Ascending aorta (tissue), 2 donors: ENCODE measurements around the gene STIM2. TPM values are rescaled to one million over a fixed set of nuclear protein-coding genes. Genes with fewer than 3 reads are reported as not detected.

ENCODE experiments used
- DNase-seq, 2 donors: peaks; one replicate each; pipeline ENCODE4 v3.0.0-alpha.2; 2019; ENCODE audit warnings: low spot score in 2 of 2
- H3K27ac ChIP-seq, 2 donors: fragments of 200-600 bp; sonication (generic); one replicate each; pipeline ENCODE4 v1.5.1; 2016 to 2017; ENCODE audit warnings: mild to moderate bottlenecking in 1 of 2
- H3K27me3 ChIP-seq: fragments of 200-600 bp; sonication (generic); one replicate; pipeline ENCODE4 v1.5.1; 2017
- H3K36me3 ChIP-seq, 2 donors: fragments of 200-600 bp; sonication (generic); one replicate each; pipeline ENCODE4 v1.5.1; 2016
- H3K4me1 ChIP-seq, 2 donors: fragments of 200-600 bp; sonication (generic); one replicate each; pipeline ENCODE4 v1.5.1; 2016 to 2017; ENCODE audit warnings: mild to moderate bottlenecking in 1 of 2
- H3K4me3 ChIP-seq, 2 donors: fragments of 200-600 bp; sonication (generic); one replicate each; pipeline ENCODE4 v1.5.1; 2016 to 2017; ENCODE audit warnings: mild to moderate bottlenecking in 1 of 2
- H3K9me3 ChIP-seq, 2 donors: fragments of 200-600 bp; sonication (generic); one replicate each; pipeline ENCODE4 v1.5.1; 2016
- intact Hi-C: fragments of 100-400 bp; cut with DNase I; formaldehyde crosslinking; loops from one replicate; pipeline ENCODE4 v1.15.1; 2023
- total RNA-seq: library from RNA; depleted of rRNA; stranded (reverse); fragments of >200 nt; gene quantifications from one replicate; pipeline ENCODE4 v1.1.0, GENCODE V29; 2016
- TF ChIP-seq, protein P1 (sequence below), 3 experiments: fragments of 200-600 bp in 2 of 3; fragments of 450-650 bp in 1 of 3; sonication (generic) in 2 of 3; IDR thresholded peaks; one replicate each; pipeline ENCODE4 v1.5.1; 2016 to 2019; ENCODE audit warnings: antibody characterized with exemption in 3 of 3, mild to moderate bottlenecking in 1 of 3, moderate library complexity in 1 of 3

The STIM2 gene
- total RNA-seq, 1 donor from 2014 or later, result 17.2 TPM

DNA sequence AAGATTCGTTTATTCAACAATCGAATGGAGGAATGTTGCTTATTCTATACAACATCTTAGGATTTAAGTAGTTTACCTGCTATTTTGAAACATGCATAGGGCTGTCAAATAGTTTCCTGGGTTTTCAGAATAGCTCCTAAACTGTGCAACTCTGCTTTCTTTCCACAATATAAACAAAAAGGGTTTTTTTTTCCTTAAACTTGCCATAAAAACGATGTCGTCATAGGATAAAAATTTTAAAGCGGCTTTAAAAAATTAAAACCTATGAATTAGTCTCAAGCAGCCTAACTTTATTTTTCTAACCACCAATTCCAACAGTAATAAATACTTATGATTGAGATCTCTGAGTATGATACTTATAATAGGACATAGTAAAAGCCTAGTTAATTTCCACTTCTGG, 21.6 kb upstream of the STIM2 start:
- Histone ChIP-seq H3K36me3 (no peaks in the 10 kb centered on the region), H3K27ac (no peak overlapping the region)

DNA sequence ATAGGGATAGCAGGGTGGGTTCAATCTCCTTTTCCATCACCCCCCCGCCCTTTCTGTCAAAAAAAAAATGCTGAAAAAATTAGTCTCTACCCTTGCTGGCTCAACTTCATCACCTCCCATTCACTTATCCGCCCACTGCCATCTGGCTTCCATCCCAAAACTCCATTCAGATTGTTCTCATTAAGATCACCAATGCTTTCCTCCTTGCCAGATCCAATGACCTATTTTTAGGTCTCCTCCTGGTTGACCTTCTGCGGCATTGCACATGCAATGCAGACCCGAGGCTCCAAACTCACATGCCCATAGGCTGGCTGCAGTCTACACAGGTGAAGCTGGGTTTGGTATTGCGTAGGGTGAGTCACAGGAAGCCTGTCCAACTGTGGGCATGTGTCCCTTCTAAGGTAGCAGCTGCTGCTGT, 21.1 kb upstream of the STIM2 start:
- Histone ChIP-seq H3K27ac (no peak overlapping the region), H3K9me3 (no peaks in the 10 kb centered on the region), H3K27me3 (no peaks in the 10 kb centered on the region), H3K4me3 (no peak overlapping the region), H3K36me3 (no peaks in the 10 kb centered on the region), H3K4me1 (no peaks in the 10 kb centered on the region)
- TF ChIP-seq, protein P1, sequence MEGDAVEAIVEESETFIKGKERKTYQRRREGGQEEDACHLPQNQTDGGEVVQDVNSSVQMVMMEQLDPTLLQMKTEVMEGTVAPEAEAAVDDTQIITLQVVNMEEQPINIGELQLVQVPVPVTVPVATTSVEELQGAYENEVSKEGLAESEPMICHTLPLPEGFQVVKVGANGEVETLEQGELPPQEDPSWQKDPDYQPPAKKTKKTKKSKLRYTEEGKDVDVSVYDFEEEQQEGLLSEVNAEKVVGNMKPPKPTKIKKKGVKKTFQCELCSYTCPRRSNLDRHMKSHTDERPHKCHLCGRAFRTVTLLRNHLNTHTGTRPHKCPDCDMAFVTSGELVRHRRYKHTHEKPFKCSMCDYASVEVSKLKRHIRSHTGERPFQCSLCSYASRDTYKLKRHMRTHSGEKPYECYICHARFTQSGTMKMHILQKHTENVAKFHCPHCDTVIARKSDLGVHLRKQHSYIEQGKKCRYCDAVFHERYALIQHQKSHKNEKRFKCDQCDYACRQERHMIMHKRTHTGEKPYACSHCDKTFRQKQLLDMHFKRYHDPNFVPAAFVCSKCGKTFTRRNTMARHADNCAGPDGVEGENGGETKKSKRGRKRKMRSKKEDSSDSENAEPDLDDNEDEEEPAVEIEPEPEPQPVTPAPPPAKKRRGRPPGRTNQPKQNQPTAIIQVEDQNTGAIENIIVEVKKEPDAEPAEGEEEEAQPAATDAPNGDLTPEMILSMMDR (IDR thresholded peaks at IDR 0.05), result no peak
- intact Hi-C loops, result no loop called here
- DNase-seq, result no peak

More for the DNA sequence above, 21.6 kb upstream of the STIM2 start:
- Histone ChIP-seq H3K27me3 (no peaks in the 10 kb centered on the region), H3K4me1 (no peaks in the 10 kb centered on the region), H3K9me3 (no peaks in the 10 kb centered on the region), H3K4me3 (no peak overlapping the region)
- intact Hi-C loops, result no loop called here
- no peak for DNase-seq
- TF ChIP-seq, protein P1 (IDR thresholded peaks at IDR 0.05), result no peak

DNA sequence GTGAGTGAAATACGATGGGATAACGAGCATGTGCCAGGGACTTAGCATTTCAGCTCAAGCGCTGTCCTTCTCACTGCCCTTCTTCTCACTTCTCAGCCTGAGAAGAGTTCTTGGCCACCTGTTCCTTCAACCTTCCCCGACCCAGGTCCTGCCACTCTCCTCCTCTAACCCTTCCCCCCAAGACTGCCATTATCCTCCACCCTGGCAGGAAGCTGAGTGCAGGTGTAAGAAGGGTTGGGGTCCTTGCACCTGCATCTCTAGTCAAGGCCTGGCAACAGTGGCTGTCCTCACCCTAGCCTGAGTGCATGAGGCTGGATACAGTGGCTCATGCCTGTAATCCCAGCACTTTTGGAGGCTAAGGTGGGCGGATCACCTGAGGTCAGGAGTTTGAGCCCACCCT, 19.9 kb upstream of the STIM2 start:
- TF ChIP-seq, protein P1 (IDR thresholded peaks at IDR 0.05), result no peak
- H3K9me3 ChIP-seq, result no peaks in the 10 kb centered on the region

DNA sequence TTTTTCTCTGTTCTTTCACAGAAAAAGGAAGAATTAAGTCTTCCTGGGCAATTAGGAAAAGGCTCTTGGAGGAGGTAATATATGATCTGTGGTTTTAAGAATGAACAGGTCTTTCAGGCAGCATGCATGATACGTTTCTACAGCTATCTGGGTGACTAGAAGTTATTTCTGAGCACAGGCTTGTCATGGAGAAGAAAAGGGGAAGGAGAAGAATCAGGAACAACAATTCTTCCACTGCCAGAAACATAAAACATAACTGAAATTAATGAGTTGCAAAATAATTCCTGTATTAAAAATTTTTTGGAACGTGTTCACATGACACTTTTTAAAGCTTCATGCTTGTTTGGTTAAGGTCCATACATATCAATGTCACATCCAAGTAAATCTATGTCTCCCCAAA, 17.7 kb upstream of the STIM2 start:
- DNase-seq, result no peak
- H3K9me3 ChIP-seq, result no peaks in the 10 kb centered on the region
- no peaks in the 10 kb centered on the region for H3K27me3 ChIP-seq
- no peaks in the 10 kb centered on the region for H3K4me1 ChIP-seq
- H3K36me3 ChIP-seq, result no peaks in the 10 kb centered on the region
- H3K4me3 ChIP-seq, result no peak overlapping the region
- intact Hi-C loops, result no loop called here
- H3K27ac ChIP-seq, result no peak overlapping the region
- TF ChIP-seq, protein P1 (IDR thresholded peaks at IDR 0.05), result no peak

More for the DNA sequence above, 19.9 kb upstream of the STIM2 start:
- intact Hi-C loops, result no loop called here
- Histone ChIP-seq H3K4me3 (no peak overlapping the region), H3K36me3 (no peaks in the 10 kb centered on the region), H3K4me1 (no peaks in the 10 kb centered on the region), H3K27me3 (no peaks in the 10 kb centered on the region), H3K27ac (no peak overlapping the region)
- DNase-seq, result no peak

DNA sequence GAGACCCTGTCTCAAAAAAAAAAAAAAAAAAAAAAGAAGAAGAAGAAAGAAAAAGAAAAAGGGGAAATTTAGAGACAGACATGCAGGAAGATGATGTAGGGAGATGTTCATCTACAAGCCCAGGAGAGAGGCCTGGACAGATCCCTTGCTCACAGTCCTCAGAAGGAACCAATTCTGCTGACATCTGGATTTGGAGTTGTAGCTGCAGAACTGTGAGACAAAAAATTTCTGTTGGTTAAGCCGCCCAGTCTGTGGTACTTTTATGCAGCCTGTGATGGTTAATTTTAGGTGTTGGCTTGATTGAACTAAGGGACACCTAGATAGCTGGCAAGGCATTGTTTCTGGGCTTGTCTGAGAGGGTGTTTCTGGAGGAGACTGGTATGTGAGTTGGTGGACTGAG, 10.1 kb upstream of the STIM2 start:
- Histone ChIP-seq H3K4me1 (no peaks in the 10 kb centered on the region), H3K27ac (no peak overlapping the region), H3K36me3 (no peaks in the 10 kb centered on the region), H3K4me3 (no peak overlapping the region), H3K9me3 (no peaks in the 10 kb centered on the region), H3K27me3 (no peaks in the 10 kb centered on the region)
- TF ChIP-seq, protein P1 (IDR thresholded peaks at IDR 0.05), result no peak
- DNase-seq, result no peak
- intact Hi-C loops, result loop anchor here (10.0 kb wide), 2 partner anchors 436 to 1616 kb away; partner anchors contain the start of gene PI4K2B

DNA sequence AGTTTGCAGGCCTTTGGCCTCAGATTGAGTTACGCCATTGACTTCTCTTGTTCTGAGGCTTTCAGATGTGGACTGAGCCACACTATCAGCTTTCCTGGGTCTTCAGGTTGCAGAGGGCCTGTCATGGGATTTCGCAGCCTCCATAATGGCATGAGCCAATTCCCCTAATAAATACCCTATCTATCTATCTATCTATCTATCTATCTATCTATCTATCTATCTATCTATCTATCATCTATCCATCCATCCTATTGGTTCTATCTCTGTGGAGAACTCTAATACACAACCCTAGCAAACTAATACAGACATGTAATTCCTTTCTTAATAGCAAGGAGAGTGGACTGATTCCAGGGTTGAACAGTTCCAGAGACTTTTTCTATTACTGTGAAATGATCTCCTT, 9.5 kb upstream of the STIM2 start:
- no peaks in the 10 kb centered on the region for H3K36me3 ChIP-seq
- intact Hi-C loops, result loop anchor here (10.0 kb wide), 2 partner anchors 436 to 1616 kb away; partner anchors contain the start of gene PI4K2B
- TF ChIP-seq, protein P1 (IDR thresholded peaks at IDR 0.05), result no peak

More for the DNA sequence above, 9.5 kb upstream of the STIM2 start:
- Histone ChIP-seq H3K27ac (no peak overlapping the region), H3K4me1 (no peaks in the 10 kb centered on the region), H3K9me3 (no peaks in the 10 kb centered on the region), H3K4me3 (no peak overlapping the region), H3K27me3 (no peaks in the 10 kb centered on the region)
- no peak for DNase-seq
